IMR-90 (cell line): ENCODE data around the gene DNAI2. TPM values are rescaled to one million over a fixed set of nuclear protein-coding genes. Genes with fewer than 3 reads are reported as not detected.

Experiments used
- ATAC-seq: fragments of 200-7000 bp; cut with Tn5 transposase; 2 replicates; pipeline ENCODE4 v1.9.1; 2020; ENCODE audit warnings: low read depth, mild to moderate bottlenecking, moderate library complexity
- BruUV-seq: library from RNA; stranded (reverse); fragments of 400-500 nt; replicated peaks from 2 replicates; lab custom pipeline; 2021; lab: Mats Ljungman, UMichigan
- CTCF ChIA-PET: fragments of 300-600 bp; formaldehyde crosslinking; extraction: SDS; loops from one replicate; lab custom pipeline; 2021; ENCODE audit warnings: antibody characterized with exemption; lab: Yijun Ruan, JAX
- POLR2A ChIA-PET: fragments of 300-600 bp; sonication (Branson Sonifier 250); formaldehyde crosslinking; loops from one replicate; lab custom pipeline; 2022; ENCODE audit warnings: antibody characterized with exemption; ENCODE audit not compliant: unreplicated experiment; lab: Charles Lee
- DNase-seq: peaks from one replicate; pipeline ENCODE4 v3.0.0; 2013
- H2AFZ ChIP-seq: replicated peaks from 2 replicates; pipeline ENCODE3; 2013; ENCODE audit warnings: low read length, mild to moderate bottlenecking; ENCODE audit not compliant: poor library complexity
- H2AK5ac ChIP-seq: 2 replicates; pipeline ENCODE4 v1.6.1; 2013; ENCODE audit warnings: low read depth, low read length, inconsistent platforms
- H2AK9ac ChIP-seq: replicated peaks from 2 replicates; pipeline ENCODE3; 2013; ENCODE audit warnings: mild to moderate bottlenecking, low read depth, low read length, moderate library complexity; ENCODE audit not compliant: poor library complexity
- H2BK120ac ChIP-seq: 2 replicates; pipeline ENCODE4 v1.6.1; 2013; ENCODE audit warnings: low read depth, low read length, inconsistent platforms
- H2BK15ac ChIP-seq: 3 replicates; pipeline ENCODE4 v1.6.1; 2013; ENCODE audit warnings: low read depth, low read length, inconsistent platforms
- H2BK20ac ChIP-seq: 2 replicates; pipeline ENCODE4 v1.6.1; 2013; ENCODE audit warnings: low read depth, mild to moderate bottlenecking, inconsistent platforms, low read length, moderate library complexity
- H2BK5ac ChIP-seq: 2 replicates; pipeline ENCODE4 v1.6.1; 2013; ENCODE audit warnings: mild to moderate bottlenecking, low read depth, low read length, inconsistent platforms; ENCODE audit not compliant: poor library complexity, severe bottlenecking
- H3K14ac ChIP-seq: replicated peaks from 2 replicates; pipeline ENCODE4 v1.6.1; 2013; ENCODE audit warnings: low read depth, low read length, inconsistent platforms
- H3K18ac ChIP-seq: 2 replicates; pipeline ENCODE4 v1.6.1; 2013; ENCODE audit warnings: low read depth, low read length, control low read depth
- H3K23ac ChIP-seq: 2 replicates; pipeline ENCODE4 v1.6.1; 2013; ENCODE audit warnings: low read depth, low read length, inconsistent platforms
- H3K27ac ChIP-seq: 2 replicates; pipeline ENCODE4 v1.5.1; 2013; ENCODE audit warnings: mild to moderate bottlenecking, control low read depth, low read length; ENCODE audit not compliant: insufficient read depth
- H3K27me3 ChIP-seq: 2 replicates; pipeline ENCODE4 v1.6.1; 2013; ENCODE audit warnings: low read length; ENCODE audit not compliant: control insufficient read depth, insufficient read depth
- H3K36me3 ChIP-seq: 2 replicates; pipeline ENCODE4 v1.6.1; 2013; ENCODE audit warnings: low read length, mixed read lengths; ENCODE audit not compliant: control insufficient read depth, insufficient read depth
- H3K4ac ChIP-seq: 2 replicates; pipeline ENCODE4 v1.6.1; 2013; ENCODE audit warnings: low read depth, low read length, inconsistent platforms
- H3K4me1 ChIP-seq: 2 replicates; pipeline ENCODE4 v1.6.1; 2013; ENCODE audit warnings: low read length, mixed read lengths; ENCODE audit not compliant: control insufficient read depth, insufficient read depth
- H3K4me2 ChIP-seq: 2 replicates; pipeline ENCODE4 v1.6.1; 2013; ENCODE audit warnings: low read depth, mild to moderate bottlenecking, control low read depth, low read length, moderate library complexity
- H3K4me3 ChIP-seq: 2 replicates; pipeline ENCODE4 v1.5.1; 2013; ENCODE audit warnings: low read depth, mild to moderate bottlenecking, control low read depth, low read length, moderate library complexity; ENCODE audit not compliant: insufficient read depth
- H3K56ac ChIP-seq: 2 replicates; pipeline ENCODE4 v1.6.1; 2013; ENCODE audit warnings: low read length, inconsistent platforms; ENCODE audit not compliant: insufficient read depth; ENCODE audit errors: extremely low read depth
- H3K79me1 ChIP-seq, 2 experiments: 2 replicates each; pipeline ENCODE4 v1.6.1; 2013; ENCODE audit warnings: low read length in 2 of 2, inconsistent platforms in 1 of 2, low read depth in 1 of 2
- H3K9ac ChIP-seq: 2 replicates; pipeline ENCODE4 v1.6.1; 2013; ENCODE audit warnings: low read depth, low read length, control low read depth
- H3K9me1 ChIP-seq: 2 replicates; pipeline ENCODE4 v1.6.1; 2013; ENCODE audit warnings: low read length, inconsistent platforms; ENCODE audit not compliant: insufficient read depth
- H3K9me3 ChIP-seq: 2 replicates; pipeline ENCODE4 v1.6.1; 2013; ENCODE audit warnings: low read length; ENCODE audit not compliant: control insufficient read depth, insufficient read depth
- H4K20me1 ChIP-seq: 2 replicates; pipeline ENCODE4 v1.6.1; 2013; ENCODE audit warnings: low read length, inconsistent platforms; ENCODE audit not compliant: insufficient read depth
- H4K5ac ChIP-seq: 2 replicates; pipeline ENCODE4 v1.6.1; 2013; ENCODE audit warnings: mild to moderate bottlenecking, low read depth, low read length, control low read depth
- H4K8ac ChIP-seq, 2 experiments: 2 replicates each; pipeline ENCODE4 v1.6.1; 2013; ENCODE audit warnings: low read depth in 2 of 2, low read length in 2 of 2, control low read depth in 1 of 2, inconsistent platforms in 1 of 2
- H4K91ac ChIP-seq: 2 replicates; pipeline ENCODE4 v1.6.1; 2013; ENCODE audit warnings: low read depth, low read length, inconsistent platforms; ENCODE audit not compliant: insufficient read depth
- BHLHE40 ChIP-seq: fragments of 150-350 bp; IDR thresholded peaks from 2 replicates; pipeline ENCODE4 v1.6.1; 2016; ENCODE audit warnings: mild to moderate bottlenecking, low read depth, low read length
- CHD1 ChIP-seq: IDR thresholded peaks from 2 replicates; pipeline ENCODE4 v1.6.1; 2012; ENCODE audit warnings: low read depth, low read length, improper control_type of control experiment
- CTCF ChIP-seq: conservative IDR thresholded peaks from 2 replicates; pipeline ENCODE4 v1.5.1; 2012; ENCODE audit warnings: mild to moderate bottlenecking, low read depth, low read length, improper control_type of control experiment
- ELK1 ChIP-seq: fragments of 150-350 bp; IDR thresholded peaks from 2 replicates; pipeline ENCODE4 v1.6.1; 2016; ENCODE audit warnings: low read depth, mild to moderate bottlenecking, low read length, moderate library complexity, borderline replicate concordance
- FOS ChIP-seq: fragments of 150-350 bp; IDR thresholded peaks from 2 replicates; pipeline ENCODE4 v1.6.1; 2016; ENCODE audit warnings: low read depth, low read length
- MAFK ChIP-seq: IDR thresholded peaks from 2 replicates; pipeline ENCODE4 v1.6.1; 2012; ENCODE audit warnings: low read depth, low read length, improper control_type of control experiment
- MAZ ChIP-seq: IDR thresholded peaks from 2 replicates; pipeline ENCODE4 v1.6.1; 2012; ENCODE audit warnings: low read depth, mild to moderate bottlenecking, low read length, improper control_type of control experiment, moderate library complexity, borderline replicate concordance
- MXI1 ChIP-seq: IDR thresholded peaks from 2 replicates; pipeline ENCODE4 v1.6.1; 2012; ENCODE audit warnings: low read depth, mild to moderate bottlenecking, low read length, moderate library complexity, borderline replicate concordance
- NFE2L2 ChIP-seq: fragments of 150-350 bp; IDR thresholded peaks from 2 replicates; pipeline ENCODE4 v1.6.1; 2016; ENCODE audit warnings: low read depth, mild to moderate bottlenecking, low read length
- POLR2A ChIP-seq: IDR thresholded peaks from 2 replicates; pipeline ENCODE4 v1.6.1; 2012; ENCODE audit warnings: mild to moderate bottlenecking, low read depth, low read length
- RAD21 ChIP-seq: IDR thresholded peaks from 2 replicates; pipeline ENCODE4 v1.6.1; 2012; ENCODE audit warnings: low read length, improper control_type of control experiment
- RCOR1 ChIP-seq: IDR thresholded peaks from 2 replicates; pipeline ENCODE4 v1.6.1; 2012; ENCODE audit warnings: mild to moderate bottlenecking, low read length, improper control_type of control experiment; ENCODE audit not compliant: insufficient replicate concordance
- SMC3 ChIP-seq: fragments of 150-350 bp; IDR thresholded peaks from 2 replicates; pipeline ENCODE4 v1.6.1; 2016; ENCODE audit warnings: low read depth, mild to moderate bottlenecking, antibody characterized with exemption, low read length, moderate library complexity
- USF2 ChIP-seq: fragments of 150-350 bp; IDR thresholded peaks from 2 replicates; pipeline ENCODE4 v1.6.1; 2017; ENCODE audit warnings: mild to moderate bottlenecking, antibody characterized with exemption, low read length, low read depth
- WGBS, 2 experiments: methylation state at CpG; one replicate each; pipeline versions ENCODE4 v1.1.5 to v1.1.7; 2013; ENCODE audit warnings: missing lambda C conversion rate in 2 of 2; ENCODE audit not compliant: insufficient read length in 1 of 2; ENCODE audit errors: extremely low coverage in 2 of 2; 5-methylcytosine and 5-hydroxymethylcytosine counted together
- dilution Hi-C: fragments of 300-500 bp; cut with HindIII; formaldehyde crosslinking; loops from one replicate; pipeline ENCODE4 v1.14.3; 2018; ENCODE audit warnings: low sequenced_read_pairs; ENCODE audit not compliant: unreplicated experiment
- in situ Hi-C: fragments of 300-500 bp; cut with MboI; formaldehyde crosslinking; loops from 3 replicates; pipeline ENCODE4 v1.14.3; 2019; ENCODE audit warnings: low sequenced_read_pairs, inconsistent platforms, mixed read lengths
- intact Hi-C: fragments of 100-400 bp; cut with micrococcal nuclease; formaldehyde crosslinking; loops from 2 replicates; pipeline ENCODE4 v1.10.0; 2022
- polyA plus RNA-seq, 3 experiments: library from polyadenylated mRNA; depleted of rRNA; stranded (reverse); fragments of >200 nt; gene quantifications; 2 replicates each; pipeline ENCODE4 v1.2.3, GENCODE V29; 2012; ENCODE audit warnings: low replicate concordance in 1 of 3
- total RNA-seq: library from RNA; depleted of rRNA; stranded (reverse); fragments of >200 nt; gene quantifications from 2 replicates; pipeline ENCODE4 v1.2.3, GENCODE V29; 2012

The DNAI2 gene
- total and polyA plus RNA-seq, 2 of the 4 experiments (the other 2 are of a cell fraction), result not detected

- H4K91ac ChIP-seq, result no peak overlapping the region
- H4K5ac ChIP-seq, result no peak overlapping the region
- no peak overlapping the region for H2BK20ac ChIP-seq
- no peak overlapping the region for H3K4me2 ChIP-seq
- dilution Hi-C loops (no loop called here), in situ Hi-C loops (no loop called here), intact Hi-C loops (no loop called here)
- H3K4ac ChIP-seq, result no peak overlapping the region
- no peak overlapping the region for H3K18ac ChIP-seq
- H4K20me1 ChIP-seq, result no peaks in the 10 kb centered on the region
- ATAC-seq (no peak), DNase-seq (no peak)
- WGBS, 2 experiments, result 28% methylated on average over 3 of the region's 10 CpGs; no CpG with 5 or more reads in 1 of the 2 experiments
- no peak overlapping the region for H2AK5ac ChIP-seq
- ChIA-PET POLR2A (no interaction called here), CTCF (no interaction called here)
- no peaks in the 10 kb centered on the region for H3K4me1 ChIP-seq
- no peak overlapping the region for H3K23ac ChIP-seq
- no peak overlapping the region for H2BK5ac ChIP-seq
- no peaks in the 10 kb centered on the region for H3K9me1 ChIP-seq
- no peaks in the 10 kb centered on the region for H3K9me3 ChIP-seq
- H2BK15ac ChIP-seq, result no peak overlapping the region
- H3K56ac ChIP-seq, result no peak overlapping the region
- no peak overlapping the region for H2BK120ac ChIP-seq
- H2AFZ ChIP-seq, result no peak overlapping the region
- TF ChIP-seq MXI1 (no peak), NFE2L2 (no peak), ELK1 (no peak), CHD1 (no peak), CTCF (no peak), RCOR1 (no peak), POLR2A (no peak), FOS (no peak), BHLHE40 (no peak), RAD21 (no peak), MAZ (no peak), MAFK (no peak), USF2 (no peak), SMC3 (no peak)
- no peaks in the 10 kb centered on the region for H3K36me3 ChIP-seq
- H3K9ac ChIP-seq, result no peak overlapping the region
- H2AK9ac ChIP-seq, result no peak overlapping the region
- no TSS peak for BruUV-seq
- H3K27me3 ChIP-seq, result no peaks in the 10 kb centered on the region; the same call in 1 of the 2 replicates
- H3K14ac ChIP-seq, result no peak overlapping the region
- H4K8ac ChIP-seq, result no peak overlapping the region
- H3K27ac ChIP-seq, result no peak overlapping the region
- no peaks in the 10 kb centered on the region for H3K79me1 ChIP-seq
- no peak overlapping the region for H3K4me3 ChIP-seq
These were observed 1.3 kb upstream of the DNAI2 start for GRCh38 chr17:74272731-74273201.
